Heart right ventricle (tissue), 16 donors: ENCODE data around the gene DPM3. TPM values are rescaled to one million over a fixed set of nuclear protein-coding genes. Genes with fewer than 3 reads are reported as not detected.

ENCODE experiments used
- ATAC-seq, 8 donors: fragments of 200-7000 bp; cut with Tn5 transposase; one replicate each; pipeline ENCODE4 v1.9.1; 2020; ENCODE audit warnings: mild to moderate bottlenecking in 8 of 8, moderate library complexity in 8 of 8, moderate number of reproducible peaks in 1 of 8
- DNase-seq, 2 donors: peaks; one replicate each; pipeline ENCODE4 v3.0.0-alpha.2; 2020
- H3K27ac ChIP-seq, 10 donors: fragments of 200-600 bp; sonication (generic) in 2 of 10; one replicate each; pipeline versions ENCODE4 v1.5.0 to v1.8.0; 2020 to 2022; ENCODE audit warnings: mild to moderate bottlenecking in 3 of 10
- H3K27me3 ChIP-seq, 7 donors: fragments of 200-600 bp; one replicate each; pipeline ENCODE4 v1.8.0; 2021 to 2022; ENCODE audit warnings: mild to moderate bottlenecking in 2 of 7
- H3K36me3 ChIP-seq, 9 donors: fragments of 200-600 bp; sonication (generic) in 1 of 9; one replicate each; pipeline versions ENCODE4 v1.5.0 to v1.8.0; 2020 to 2022; ENCODE audit warnings: mild to moderate bottlenecking in 2 of 9
- H3K4me1 ChIP-seq, 9 donors: fragments of 200-600 bp; sonication (generic) in 1 of 9; one replicate each; pipeline versions ENCODE4 v1.5.0 to v1.8.0; 2020 to 2022; ENCODE audit warnings: mild to moderate bottlenecking in 4 of 9
- H3K4me3 ChIP-seq, 10 donors: fragments of 200-600 bp; sonication (generic) in 2 of 10; one replicate each; pipeline versions ENCODE4 v1.5.0 to v1.8.0; 2020 to 2022; ENCODE audit warnings: mild to moderate bottlenecking in 7 of 10, moderate library complexity in 2 of 10
- H3K9me3 ChIP-seq, 11 donors: fragments of 200-600 bp in 10 of 11; sonication (generic) in 2 of 11; one replicate each; pipeline versions ENCODE4 v1.5.0 to v1.8.0; 2013 to 2022; ENCODE audit warnings: mild to moderate bottlenecking in 2 of 11, control low read depth in 1 of 11, moderate library complexity in 1 of 11
- WGBS, 2 donors: extraction: QIAGEN DNeasy Blood & Tissue Kit; methylation state at CpG; one replicate each; pipeline ENCODE4 v1.1.7; 2013; ENCODE audit warnings: inconsistent platforms in 1 of 2; 5-methylcytosine and 5-hydroxymethylcytosine counted together
- intact Hi-C, 10 donors: fragments of 100-400 bp; cut with DNase I; formaldehyde crosslinking; loops; one replicate each; pipeline versions ENCODE4 v1.11.1 to v1.14.2; 2022
- polyA plus RNA-seq, 2 donors: library from polyadenylated mRNA; stranded (reverse); fragments of 200-250 nt; gene quantifications; one replicate each; pipeline ENCODE4 v1.2.3, GENCODE V29; 2013
- total RNA-seq, 10 donors: library from RNA; stranded (reverse); fragmentation: NEBNext Ultra II Directional in 3 of 10; extraction: Animal tissue kit (Norgen Biotek cat#: 25700) in 3 of 10; gene quantifications; one replicate each; pipeline versions ENCODE4 v1.2.1 to v1.2.4, GENCODE V29; 2021 to 2023
- TF ChIP-seq, protein P1 (sequence below), 9 donors: fragments of 200-600 bp; sonication (generic) in 2 of 9; IDR thresholded peaks; one replicate each; pipeline versions ENCODE4 v1.5.0 to v1.8.0; 2021 to 2022; ENCODE audit warnings: antibody characterized with exemption in 9 of 9, mild to moderate bottlenecking in 5 of 9, moderate library complexity in 1 of 9
- donor health status: Arrhythmogenic right ventricular cardiomyopathy.
- donor health status: ischemic (EF 13 %, LVEDD 7.1; RV severe dilation, severe dysfunction).
- donor health status: healthy with polysubstance abuse.
- donor health status: DM: no; HTN: yes; CAD: no.
- donor health status: DM: no; HTN: no; CAD: no.
- donor health status: ischemic (EF 25% LVEDD 6.9; RV normal size, moderate dysfunction).
- donor health status: ischemic (EF 25% LVEDD 5.7; RV mildly dilated, moderate dysfunction).
- donor health status: healthy.
- donor health status: DM: yes; HTN: yes; CAD: no.
- donor health status: Ischemic cardiomyopathy.
- donor health status: ischemic (EF 35%, LVEDD 5.7; RV mildly dilated, moderate dysfunction).
- donor health status: nonischemic (EF 11% LVEDD 7.7; RV severe dilation, severe dysfunction).
- donor health status: DM: yes; HTN: yes; CAD: no.
- donor health status: PGD.
- donor health status: ischemic (EF 29% LVEDD 5.4; RV normal size, mild dysfunction).
- donor health status: nonischemic (EF 23%, LVEDD 6.1; RV moderate dilation, normal function).

The DPM3 gene
- total and polyA plus RNA-seq, 12 donors = 48.2 to 304 (median 54.3) TPM

DNA sequence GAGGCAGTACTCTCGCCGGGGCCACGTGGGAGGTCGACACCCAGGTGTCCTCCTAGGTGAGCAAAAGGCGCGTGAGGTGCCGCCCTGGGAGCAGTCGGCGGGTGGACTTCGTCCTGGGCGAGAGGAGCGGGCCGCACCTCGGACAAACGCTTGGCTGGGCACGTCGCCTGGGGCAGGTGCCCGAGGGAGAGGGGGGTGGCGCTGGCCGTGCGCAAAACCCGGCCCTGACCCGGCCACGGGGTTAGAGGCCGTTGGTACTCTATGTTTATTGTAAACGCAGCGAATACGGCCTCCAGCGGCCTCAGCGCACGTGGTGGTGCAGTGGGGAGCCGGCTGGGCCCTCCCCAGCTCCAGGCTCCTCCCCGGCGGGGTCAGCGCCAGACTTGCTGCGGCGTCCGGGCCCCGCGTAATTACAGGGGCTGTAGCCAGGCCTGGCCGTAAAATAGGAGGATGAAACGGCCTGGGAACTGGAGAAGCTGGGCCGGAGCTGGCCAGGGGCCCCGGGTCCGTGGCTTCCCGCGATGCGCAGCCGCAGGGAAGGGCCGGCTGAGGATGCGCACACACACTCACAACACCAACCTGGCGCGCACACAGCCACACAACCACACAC lies 14.3 kb downstream of the DPM3 start:
- H3K36me3 ChIP-seq = peaks cover 0 to 4% (median under 1%) of the 10 kb centered on the region in 9 donors
- peaks cover 10 to 60% (median 46%) of the 10 kb centered on the region in 9 donors for H3K4me1 ChIP-seq
- H3K9me3 ChIP-seq = no peaks in the 10 kb centered on the region
- ATAC-seq (peak; percentile 16 to 50 (median 30)), DNase-seq (peak; percentile 54 to 61)
- H3K27me3 ChIP-seq = peaks cover 0 to 55% (median 0%) of the 10 kb centered on the region in 7 donors
- peak overlapping the region in 9 of 10 donors; percentile 59 to 93 (median 85) for H3K4me3 ChIP-seq
- TF ChIP-seq, protein P1, sequence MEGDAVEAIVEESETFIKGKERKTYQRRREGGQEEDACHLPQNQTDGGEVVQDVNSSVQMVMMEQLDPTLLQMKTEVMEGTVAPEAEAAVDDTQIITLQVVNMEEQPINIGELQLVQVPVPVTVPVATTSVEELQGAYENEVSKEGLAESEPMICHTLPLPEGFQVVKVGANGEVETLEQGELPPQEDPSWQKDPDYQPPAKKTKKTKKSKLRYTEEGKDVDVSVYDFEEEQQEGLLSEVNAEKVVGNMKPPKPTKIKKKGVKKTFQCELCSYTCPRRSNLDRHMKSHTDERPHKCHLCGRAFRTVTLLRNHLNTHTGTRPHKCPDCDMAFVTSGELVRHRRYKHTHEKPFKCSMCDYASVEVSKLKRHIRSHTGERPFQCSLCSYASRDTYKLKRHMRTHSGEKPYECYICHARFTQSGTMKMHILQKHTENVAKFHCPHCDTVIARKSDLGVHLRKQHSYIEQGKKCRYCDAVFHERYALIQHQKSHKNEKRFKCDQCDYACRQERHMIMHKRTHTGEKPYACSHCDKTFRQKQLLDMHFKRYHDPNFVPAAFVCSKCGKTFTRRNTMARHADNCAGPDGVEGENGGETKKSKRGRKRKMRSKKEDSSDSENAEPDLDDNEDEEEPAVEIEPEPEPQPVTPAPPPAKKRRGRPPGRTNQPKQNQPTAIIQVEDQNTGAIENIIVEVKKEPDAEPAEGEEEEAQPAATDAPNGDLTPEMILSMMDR (IDR thresholded peaks at IDR 0.05) = no peak
- WGBS, 2 donors = 30 to 37% methylated on average over 46 to 53 of the region's 53 CpGs
- peak overlapping the region in 9 of 10 donors; percentile 81 to 99 (median 96) for H3K27ac ChIP-seq
- intact Hi-C loops = loop anchor here in 6 of 10 donors (5.0 kb wide), 2 partner anchors 34 to 41 kb away; no protein-coding TSS in a partner anchor

DNA sequence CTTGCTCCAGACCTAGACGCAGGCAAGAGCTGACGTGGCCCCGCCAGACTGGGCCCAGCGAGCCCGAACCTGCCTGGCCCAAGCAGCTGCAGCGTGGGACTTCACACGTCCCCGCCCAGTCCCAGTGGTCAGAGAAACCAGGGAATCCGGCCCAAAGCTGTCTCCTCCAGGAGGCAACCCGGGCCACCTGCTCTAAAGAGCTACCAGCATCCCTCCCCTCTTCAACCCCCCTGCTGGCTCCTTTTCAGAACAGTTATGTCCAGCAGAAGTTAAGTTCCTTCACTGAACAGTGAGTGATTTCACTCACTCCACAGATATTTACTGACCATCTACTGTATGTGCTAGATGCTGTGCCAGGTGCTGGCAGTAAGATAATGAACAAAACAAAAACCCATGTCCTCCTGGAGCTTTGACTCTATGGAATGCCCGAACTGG lies 14.8 kb downstream of the DPM3 start:
- no peak for ATAC-seq
- H3K27ac ChIP-seq = peak overlapping the region in 6 of 10 donors; percentile 92 to 99 (median 96)
- DNase-seq = no peak
- H3K36me3 ChIP-seq = no peaks in the 10 kb centered on the region
- peaks cover 0 to 55% (median 0%) of the 10 kb centered on the region in 7 donors for H3K27me3 ChIP-seq
- TF ChIP-seq, protein P1 (IDR thresholded peaks at IDR 0.05) = no peak
- H3K4me3 ChIP-seq = no peak overlapping the region
- H3K4me1 ChIP-seq = peaks cover 10 to 56% (median 42%) of the 10 kb centered on the region in 9 donors
- H3K9me3 ChIP-seq = no peaks in the 10 kb centered on the region
- intact Hi-C loops = loop anchor here in 6 of 10 donors (5.0 kb wide), 2 partner anchors 33 to 42 kb away; no protein-coding TSS in a partner anchor
- WGBS, 2 donors = 64 to 76% methylated on average over 8 to 11 of the region's 11 CpGs

DNA sequence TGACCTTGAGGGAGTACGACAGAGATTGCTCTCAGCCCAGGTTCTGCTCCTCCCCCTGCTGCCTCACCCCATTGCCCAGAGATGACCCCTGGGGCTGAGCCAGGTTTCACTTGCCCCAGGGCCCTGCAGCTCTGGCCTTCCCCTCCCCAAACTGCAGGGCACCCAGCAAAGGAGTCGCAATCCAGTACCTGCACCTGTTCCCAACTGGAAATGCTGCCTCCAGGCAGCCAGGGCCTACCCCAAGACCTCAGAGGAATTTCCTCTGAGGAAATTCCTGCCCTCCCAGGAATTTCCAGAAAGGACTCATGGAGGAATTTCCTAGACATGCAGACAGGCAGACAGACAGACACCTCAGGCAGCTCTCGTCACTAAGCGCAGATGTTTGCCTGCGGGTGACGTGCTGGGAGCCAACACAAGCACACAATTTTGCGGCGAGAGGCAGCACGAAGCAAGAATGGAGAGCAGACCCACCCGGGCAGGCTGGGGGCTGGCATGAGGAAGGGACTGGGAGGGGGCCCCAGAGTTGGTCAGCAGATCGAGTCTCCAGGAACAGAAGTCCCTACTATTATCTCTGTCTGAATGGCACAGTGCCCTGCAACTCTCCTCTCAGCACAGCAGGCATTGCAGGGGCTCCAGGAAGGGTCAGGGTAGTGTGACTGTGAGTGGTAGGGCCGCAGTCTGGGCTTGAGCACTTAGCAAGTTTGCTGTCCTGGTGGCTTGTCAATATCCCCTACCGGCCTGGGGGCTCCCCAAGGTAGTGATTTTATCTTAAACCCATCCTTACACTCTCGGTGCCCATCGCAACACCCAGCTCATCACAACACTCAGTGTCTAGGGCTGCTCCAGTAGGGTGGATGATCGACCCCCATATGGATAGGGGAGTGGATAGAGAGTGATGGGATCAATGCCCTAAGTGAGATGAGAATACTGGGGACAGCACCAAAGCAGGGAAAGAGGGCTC lies 15.5 kb downstream of the DPM3 start:
- H3K27ac ChIP-seq = peak overlapping the region in 4 of 10 donors; percentile 7 to 99 (median 54)
- no peak overlapping the region for H3K4me3 ChIP-seq
- peaks cover 0 to 51% (median 0%) of the 10 kb centered on the region in 7 donors for H3K27me3 ChIP-seq
- peaks cover 10 to 52% (median 39%) of the 10 kb centered on the region in 9 donors for H3K4me1 ChIP-seq
- intact Hi-C loops = loop anchor here in 6 of 10 donors (5.0 kb wide), 2 partner anchors 32 to 43 kb away; no protein-coding TSS in a partner anchor
- DNase-seq (no peak), ATAC-seq (no peak)
- no peaks in the 10 kb centered on the region for H3K36me3 ChIP-seq
- TF ChIP-seq, protein P1 (IDR thresholded peaks at IDR 0.05) = no peak
- H3K9me3 ChIP-seq = no peaks in the 10 kb centered on the region
- WGBS, 2 donors = 62 to 68% methylated on average over 16 of the region's 16 CpGs

DNA sequence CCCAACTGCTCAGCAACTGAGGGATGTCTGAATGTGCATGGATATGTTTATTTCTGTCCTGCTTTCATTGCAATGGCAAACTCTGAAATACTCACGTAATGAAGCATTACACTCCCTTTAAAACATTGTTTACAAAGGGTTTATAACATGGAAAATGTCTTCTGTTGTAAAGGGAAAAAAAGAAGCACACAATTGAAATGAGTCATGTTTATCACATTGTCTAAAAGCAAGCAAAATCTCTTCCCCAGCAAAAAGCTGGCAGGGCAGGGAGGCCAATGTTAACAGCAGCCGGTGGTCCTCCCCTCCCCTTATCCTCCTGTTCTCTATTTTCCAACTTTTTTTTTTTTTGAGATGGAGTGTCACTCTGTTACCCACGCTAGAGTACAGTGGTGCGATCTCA lies 16.5 kb downstream of the DPM3 start:
- no peaks in the 10 kb centered on the region for H3K36me3 ChIP-seq
- peaks cover 0 to 41% (median 0%) of the 10 kb centered on the region in 7 donors for H3K27me3 ChIP-seq
- DNase-seq = no peak
- TF ChIP-seq, protein P1 (IDR thresholded peaks at IDR 0.05) = no peak
- no peak overlapping the region for H3K4me3 ChIP-seq
- ATAC-seq = no peak
- peak overlapping the region in 3 of 10 donors; percentile 7 to 56 (median 48) for H3K27ac ChIP-seq
- H3K9me3 ChIP-seq = no peaks in the 10 kb centered on the region
- intact Hi-C loops = no loop called here
- WGBS, 2 donors = 70 to 74% methylated on average over 4 of the region's 4 CpGs
- peaks cover 10 to 45% (median 33%) of the 10 kb centered on the region in 9 donors for H3K4me1 ChIP-seq
